B cell (primary cell): ENCODE measurements around the gene DND1.

ENCODE experiments used
- CTCF ChIP-seq: fragments of 200-600 bp; IDR thresholded peaks from one replicate; pipeline ENCODE4 v1.8.0; 2022; ENCODE audit warnings: antibody characterized with exemption, mild to moderate bottlenecking
- EZH2 ChIP-seq: IDR thresholded peaks from 2 replicates; pipeline ENCODE4 v1.6.1; 2012; ENCODE audit warnings: borderline replicate concordance, low read depth, mild to moderate bottlenecking, moderate library complexity, low read length; ENCODE audit not compliant: insufficient read depth, poor library complexity, severe bottlenecking

- TF ChIP-seq CTCF (no peak), EZH2 (no peak)
Measured at GRCh38 chr5:140647042-140647419, 26.3 kb downstream of the DND1 start.
